ENCODE measurements around the gene LRRC8A. TPM values are rescaled to one million over a fixed set of nuclear protein-coding genes. Genes with fewer than 3 reads are reported as not detected.

LRRC8A gene
- total and polyA plus RNA-seq, 2 of the 8 experiments (the other 6 are each of a cell fraction or from before 2014, with no cell fraction given): 103 to 111 TPM

DNA sequence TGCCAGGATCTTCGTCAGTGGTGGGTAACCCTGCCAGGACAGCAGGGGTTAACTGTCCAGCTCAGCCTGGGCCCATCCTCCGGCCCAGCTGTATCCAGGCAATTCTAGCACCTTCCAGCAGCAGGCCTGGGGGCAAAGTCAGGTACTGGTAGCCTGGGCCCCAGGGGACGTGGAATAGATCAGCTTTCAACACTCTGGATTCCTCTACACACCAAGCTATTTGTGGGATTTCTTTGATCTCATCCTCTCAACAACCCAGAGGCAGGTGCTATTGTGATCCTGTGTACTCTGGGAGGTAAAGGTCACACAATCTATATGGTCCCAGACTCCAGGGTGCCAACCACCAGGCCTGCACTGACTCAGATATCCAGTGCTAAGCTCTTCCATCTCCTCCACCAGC, 43.6 kb upstream of the LRRC8A start:
- Histone ChIP-seq H3K18ac (ENCODE audit: extremely low read depth, low read length) (no peak overlapping the region), H2BK15ac (ENCODE audit: low read length) (no peak overlapping the region), H2AFZ (ENCODE audit: low read length) (no peak overlapping the region), H3K9ac (replicated peaks in 1 of 4; ENCODE audit: extremely low read depth in 1 of 4, low read depth in 3 of 4, low read length in 3 of 4) (no peak overlapping the region), H2AK5ac (ENCODE audit: low read depth, low read length) (no peak overlapping the region), H3K27me3 (replicated peaks in 1 of 4; ENCODE audit: control insufficient read depth in 3 of 4, extremely low read depth in 1 of 4, insufficient read depth in 3 of 4, low read length in 3 of 4) (no peaks in the 10 kb centered on the region), H3K36me3 (ENCODE audit: control insufficient read depth in 2 of 4, insufficient read depth in 4 of 4, low read length in 3 of 4) (peaks cover 0 to 10% (median 3%) of the 10 kb centered on the region in 4 experiments; a peak in 5 of 8 replicates), H3K14ac (ENCODE audit: insufficient read length) (no peak overlapping the region), H2BK5ac (ENCODE audit: low read depth, low read length) (no peak overlapping the region), H3K4me3 (ENCODE audit: extremely low read depth in 1 of 4, insufficient read depth in 2 of 4, low read depth in 3 of 4, low read length in 4 of 4) (no peak overlapping the region), H2BK12ac (ENCODE audit: low read depth, low read length) (no peak overlapping the region), H3K56ac (replicated peaks; ENCODE audit: insufficient read length, low read depth, low read length) (no peak overlapping the region), H4K5ac (ENCODE audit: insufficient read length, low read depth, low read length) (no peak overlapping the region), H3K23ac (ENCODE audit: insufficient read length) (no peak overlapping the region), H3K79me2 (ENCODE audit: control insufficient read depth in 1 of 2, insufficient read depth in 2 of 2, low read length in 2 of 2) (no peaks in the 10 kb centered on the region), H3K23me2 (ENCODE audit: low read depth, low read length) (no peaks in the 10 kb centered on the region), H3K79me1 (ENCODE audit: low read depth, low read length) (no peaks in the 10 kb centered on the region), H3K4me2 (ENCODE audit: insufficient read depth in 1 of 2, low read depth in 2 of 2, low read length in 2 of 2) (no peak overlapping the region), H2BK120ac (replicated peaks; ENCODE audit: low read depth, low read length) (no peak overlapping the region), H4K91ac (replicated peaks; ENCODE audit: insufficient read length, low read length) (no peak overlapping the region), H4K8ac (ENCODE audit: extremely low read depth, insufficient read depth, low read length) (no peak overlapping the region; the same call in 1 of the 2 replicates), H3K4ac (replicated peaks; ENCODE audit: insufficient read length, low read depth, low read length) (no peak overlapping the region), H3K27ac (ENCODE audit: low read depth, low read length) (no peak overlapping the region), H3K4me1 (replicated peaks in 1 of 4; ENCODE audit: control insufficient read depth in 3 of 4, insufficient read depth in 4 of 4, low read length in 3 of 4) (no peaks in the 10 kb centered on the region), H2BK20ac (ENCODE audit: low read length) (no peak overlapping the region), H4K20me1 (replicated peaks in 1 of 2; ENCODE audit: control insufficient read depth in 1 of 2, insufficient read depth in 2 of 2, low read length in 2 of 2) (peaks cover 0 to 9% of the 10 kb centered on the region in 2 experiments), H3K9me3 (ENCODE audit: insufficient read depth in 2 of 2, low read depth in 1 of 2, low read length in 1 of 2) (no peaks in the 10 kb centered on the region)
- CTCF ChIA-PET (ENCODE audit: partially characterized antibody): interaction anchor here (0.8 to 1.3 kb wide), 4 partner anchors 11 to 89 kb away, joined by 3 to 4 read pairs (median 3); no protein-coding TSS in a partner anchor
- POLR2A ChIA-PET (ENCODE audit: partially characterized antibody): interaction anchor here (0.5 to 1.7 kb wide), 3 partner anchors 9 to 536 kb away, joined by 3 to 6 read pairs (median 3); partner anchors contain the start of gene SPOUT1
- DNase-seq (ENCODE audit: low read depth in 1 of 2, low spot score in 2 of 2) (no peak), FAIRE-seq (no peak)
- WGBS, 2 experiments (ENCODE audit: extremely low coverage in 1 of 2, insufficient coverage in 1 of 2, insufficient read length in 1 of 2, insufficient replicate concordance in 2 of 2, low coverage in 1 of 2, low lambda C conversion rate in 2 of 2, missing lambda C conversion rate in 1 of 2): 91% methylated on average over 3 of the region's 3 CpGs; no CpG with 5 or more reads in 1 of the 2 experiments
- TF ChIP-seq SAP30 (IDR thresholded peaks at IDR 0.05; ENCODE audit: insufficient read depth, insufficient replicate concordance, low read length): no peak
- TF ChIP-seq CTBP2 (IDR thresholded peaks at IDR 0.05; ENCODE audit: borderline replicate concordance, insufficient read depth, insufficient read length, low read length): no peak
- TF ChIP-seq EP300 (IDR thresholded peaks at IDR 0.05; ENCODE audit: borderline replicate concordance in 1 of 2, low read depth in 2 of 2, low read length in 2 of 2): no peak
- TF ChIP-seq TCF12 (IDR thresholded peaks at IDR 0.05; ENCODE audit: low read depth, low read length): no peak
- no peak for TF ChIP-seq TBP (IDR thresholded peaks at IDR 0.05; ENCODE audit: low read depth, low read length)
- TF ChIP-seq RXRA (IDR thresholded peaks at IDR 0.05; ENCODE audit: insufficient read depth, low read depth, low read length): no peak
- TF ChIP-seq FOSL1 (IDR thresholded peaks at IDR 0.05; ENCODE audit: insufficient read depth, low read depth, low read length): no peak
- TF ChIP-seq NANOG (IDR thresholded peaks at IDR 0.05; ENCODE audit: insufficient read depth, low read depth, low read length, poor library complexity, severe bottlenecking): no peak
- TF ChIP-seq RFX5 (IDR thresholded peaks at IDR 0.05; ENCODE audit: borderline replicate concordance, low read depth, low read length): no peak
